GM19035 (cell line): ENCODE results near the gene ITGB3BP.
"Not testable (repeated sequence)": the region's sequence is repeated elsewhere in the genome, so short reads cannot be mapped to it uniquely, and the experiment has no call there.

ENCODE experiments used
- ATAC-seq: cut with Tn5 transposase; IDR thresholded peaks from one replicate; pipeline ENCODE4 v1.9.1; 2021; ENCODE audit not compliant: unreplicated experiment

Gene ITGB3BP

DNA sequence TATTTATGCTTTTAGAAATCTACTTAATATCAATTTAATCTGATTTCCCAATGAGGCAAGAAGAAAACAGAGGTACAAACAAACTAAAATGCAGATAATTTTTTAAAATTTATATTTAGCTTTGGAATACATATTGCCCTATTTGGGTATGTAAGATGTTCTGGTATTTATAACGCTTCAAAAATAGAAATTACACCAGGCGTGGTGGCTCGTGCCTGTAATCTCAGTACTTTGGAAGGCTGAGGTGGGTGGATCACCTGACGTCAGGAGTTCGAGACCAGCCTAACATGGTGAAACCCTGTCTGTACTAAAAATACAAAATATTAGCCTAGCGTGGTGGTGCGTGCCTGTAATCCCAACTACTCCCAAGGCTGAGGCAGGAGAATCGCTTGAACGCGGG is 13.3 kb downstream of the ITGB3BP start:
- no peak for ATAC-seq

DNA sequence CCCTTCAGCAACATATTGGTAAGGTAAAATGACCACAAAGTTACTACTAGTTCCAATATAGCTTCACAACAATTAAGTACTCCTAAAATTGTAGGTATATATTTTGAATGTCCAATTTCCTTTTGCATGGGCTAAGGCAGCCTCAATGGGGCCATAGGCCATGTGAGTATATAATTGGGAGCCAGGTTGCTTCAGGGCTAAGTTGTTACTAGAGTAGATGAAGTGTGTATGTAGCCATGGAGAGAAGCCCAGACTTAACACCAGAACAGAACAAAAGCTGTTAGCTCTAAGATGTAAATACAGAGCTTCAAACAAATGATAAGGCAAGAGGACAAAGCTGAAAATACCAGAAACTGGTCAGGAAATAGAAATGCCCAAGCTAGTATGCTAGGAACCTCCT is 16.2 kb downstream of the ITGB3BP start:
- no peak for ATAC-seq

DNA sequence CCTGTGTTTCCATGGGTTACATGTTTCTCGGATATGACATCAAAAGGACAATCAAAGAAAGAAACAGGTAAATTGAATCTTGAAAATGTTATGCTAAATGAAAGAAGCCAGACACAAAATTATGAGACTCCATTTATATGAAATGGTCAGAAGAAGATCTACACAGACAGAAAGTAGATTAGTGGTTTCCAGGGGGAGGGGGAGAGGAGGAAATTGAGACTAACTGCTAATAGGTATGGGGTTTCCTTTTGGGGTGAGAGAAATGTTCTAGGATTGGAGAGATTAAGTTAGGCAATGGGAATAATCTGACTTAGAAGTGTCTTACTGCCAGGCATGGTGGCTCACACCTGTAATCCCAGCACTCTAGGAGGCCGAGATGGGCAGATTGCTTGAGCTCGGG is 21.8 kb downstream of the ITGB3BP start:
- ATAC-seq = no peak

DNA sequence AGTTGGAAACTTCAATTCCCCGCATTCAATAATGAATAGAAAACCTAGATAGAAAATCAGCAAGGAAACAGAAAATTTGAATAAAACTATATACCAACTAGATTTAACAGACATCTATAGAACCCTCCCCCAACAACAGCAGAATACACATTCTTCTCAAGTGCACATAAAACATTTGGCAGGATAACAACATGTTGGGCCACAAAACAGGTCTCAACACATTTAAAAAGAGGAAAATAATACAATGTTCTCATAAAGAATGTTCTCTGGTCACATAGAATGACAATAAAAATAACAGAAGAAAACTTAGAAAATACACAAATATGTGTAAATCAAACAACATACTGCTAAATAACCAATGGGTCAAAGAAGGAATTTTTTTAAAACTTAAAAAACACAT is 24.9 kb downstream of the ITGB3BP start:
- ATAC-seq = no peak

DNA sequence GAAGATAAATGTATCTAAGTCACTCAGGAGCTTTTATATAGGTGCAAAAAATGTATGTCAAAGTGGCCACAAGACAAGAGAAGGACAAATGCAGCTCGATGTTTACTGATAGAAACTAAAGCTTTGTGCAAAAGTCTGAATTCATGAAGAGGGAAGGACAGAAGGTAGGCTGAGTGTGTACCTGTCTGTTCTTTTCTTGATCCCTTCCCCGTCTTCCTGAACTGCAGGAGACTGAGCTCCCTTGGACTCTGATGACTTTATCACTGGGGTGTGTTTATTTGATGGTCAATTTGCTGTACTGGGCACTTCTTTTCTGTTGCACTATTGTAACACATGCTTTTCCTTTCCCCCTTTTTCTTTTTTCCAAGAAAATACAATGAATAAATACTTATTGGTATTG is 25.4 kb downstream of the ITGB3BP start:
- no peak for ATAC-seq

DNA sequence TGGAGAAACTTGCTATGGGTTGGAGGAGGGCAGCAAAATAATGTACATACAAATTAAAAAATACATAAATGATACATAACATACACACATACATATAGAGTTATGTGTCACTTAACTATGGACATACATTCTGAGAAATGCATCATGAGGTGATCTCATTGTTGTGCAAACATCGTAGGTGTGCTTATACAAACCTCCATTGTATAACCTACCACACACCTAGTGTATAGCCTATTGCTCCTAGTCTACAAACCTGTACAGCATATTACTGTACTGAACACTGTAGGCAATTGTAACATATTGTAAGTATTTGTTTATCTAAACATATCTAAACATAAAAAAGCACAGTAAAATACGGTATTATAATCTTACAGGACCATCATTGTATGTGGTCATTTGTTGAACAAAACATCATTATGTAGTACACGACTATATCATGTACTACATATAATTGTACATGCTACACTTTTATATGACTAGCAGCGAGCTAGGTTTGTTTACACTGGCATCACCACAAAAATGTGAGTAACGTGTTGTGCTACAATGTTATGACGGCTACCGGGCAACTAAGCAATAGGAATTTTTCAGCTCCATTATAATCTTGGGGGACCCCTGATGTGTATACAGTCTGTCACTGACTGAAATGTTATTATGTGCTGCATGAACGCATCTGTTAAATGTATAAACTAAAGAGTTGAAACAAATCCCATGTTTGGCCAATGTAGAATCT is 35.5 kb downstream of the ITGB3BP start:
- ATAC-seq = no peak

DNA sequence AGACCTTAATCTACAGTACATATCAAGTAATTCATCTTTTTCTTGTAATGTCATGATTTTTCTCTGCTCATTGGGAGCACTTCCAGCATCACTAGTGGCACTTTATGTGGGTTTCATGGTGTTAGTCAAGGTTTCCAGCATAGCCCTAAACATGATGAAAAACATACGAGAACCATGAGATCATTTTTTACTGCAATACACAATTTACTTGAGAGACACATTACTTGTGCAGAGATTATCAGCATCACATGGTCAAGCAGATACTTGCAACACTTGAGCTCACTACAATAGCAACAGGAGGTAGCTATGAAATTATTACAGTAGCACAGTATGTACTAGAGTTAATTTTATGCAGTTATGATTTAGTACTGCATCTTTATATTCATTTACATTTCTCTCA is 36.4 kb downstream of the ITGB3BP start:
- ATAC-seq = no peak

DNA sequence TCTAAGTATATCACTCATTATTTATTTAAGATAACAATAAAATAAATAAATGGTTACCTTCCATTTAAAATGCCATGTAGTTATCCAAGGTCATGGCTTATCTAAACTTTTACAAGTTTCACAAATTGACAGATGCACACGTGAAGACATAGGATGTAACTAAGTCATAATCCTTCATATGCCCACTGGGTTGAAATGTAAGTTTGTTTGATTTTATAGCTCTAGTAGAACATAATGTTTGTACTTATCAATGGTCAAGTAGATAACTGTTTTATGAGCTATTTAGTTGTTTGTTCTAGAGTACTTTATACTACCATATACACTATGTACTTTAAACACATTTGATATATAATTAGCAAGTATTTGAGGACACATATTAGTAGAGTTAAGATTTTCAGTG is 43.0 kb downstream of the ITGB3BP start:
- no peak for ATAC-seq

DNA sequence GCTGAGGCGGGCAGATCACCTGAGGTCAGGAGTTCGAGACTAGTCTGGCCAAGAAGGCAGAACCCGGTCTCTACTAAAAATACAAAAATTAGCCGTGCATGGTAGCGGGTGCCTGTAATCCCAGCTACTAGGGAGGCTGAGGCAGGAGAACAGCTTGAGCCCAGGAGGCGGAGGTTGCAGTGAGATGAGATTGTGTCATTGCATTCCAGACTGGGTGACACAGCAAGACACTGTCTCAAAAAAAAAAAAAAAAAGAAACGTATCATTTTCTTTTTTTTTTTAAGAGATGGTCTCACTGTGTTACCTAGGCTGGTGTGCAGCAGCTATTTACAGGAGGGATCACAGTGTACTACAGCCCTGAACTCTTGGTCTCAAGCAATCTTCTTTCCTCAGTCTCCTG is 47.3 kb downstream of the ITGB3BP start:
- no peak for ATAC-seq

DNA sequence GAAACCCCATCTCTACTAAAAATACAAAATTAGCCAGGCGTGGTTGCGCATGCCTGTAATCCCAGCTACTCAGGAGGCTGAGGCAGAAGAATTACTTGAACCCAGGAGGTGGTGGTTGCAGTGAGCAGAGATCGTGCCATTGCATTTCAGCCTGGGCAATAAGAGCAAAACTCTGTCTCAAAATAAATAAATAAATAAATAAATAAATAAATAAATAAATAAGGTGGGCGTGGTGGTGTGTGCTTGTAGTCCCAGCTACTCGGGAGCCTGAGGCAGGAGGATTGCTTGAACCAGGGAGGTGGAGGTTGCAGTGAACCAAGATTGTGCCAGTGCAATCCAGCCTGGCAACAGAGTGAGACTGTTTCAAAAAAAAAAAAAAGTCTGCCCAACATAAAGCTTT is 54.3 kb downstream of the ITGB3BP start:
- ATAC-seq = not testable (repeated sequence)

DNA sequence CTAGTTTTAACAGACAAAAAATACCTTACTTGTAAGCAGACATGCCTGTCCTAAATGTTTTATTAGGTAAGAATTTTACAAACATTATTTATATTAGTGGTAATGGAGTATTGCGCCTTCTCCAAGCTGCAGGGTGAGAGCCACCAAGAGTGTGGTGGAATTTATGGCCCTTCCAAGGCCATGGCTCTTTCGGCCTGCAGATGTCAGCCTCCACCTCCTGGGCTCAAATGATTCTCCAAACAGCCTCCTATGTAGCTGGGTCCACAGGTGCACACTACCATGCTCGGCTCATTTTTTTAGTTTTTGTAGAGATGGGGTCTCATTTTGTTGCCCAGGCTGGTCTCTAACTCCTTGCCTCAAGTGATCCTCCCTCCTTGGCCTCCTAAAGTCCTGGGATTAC is 56.3 kb downstream of the ITGB3BP start:
- no peak for ATAC-seq

DNA sequence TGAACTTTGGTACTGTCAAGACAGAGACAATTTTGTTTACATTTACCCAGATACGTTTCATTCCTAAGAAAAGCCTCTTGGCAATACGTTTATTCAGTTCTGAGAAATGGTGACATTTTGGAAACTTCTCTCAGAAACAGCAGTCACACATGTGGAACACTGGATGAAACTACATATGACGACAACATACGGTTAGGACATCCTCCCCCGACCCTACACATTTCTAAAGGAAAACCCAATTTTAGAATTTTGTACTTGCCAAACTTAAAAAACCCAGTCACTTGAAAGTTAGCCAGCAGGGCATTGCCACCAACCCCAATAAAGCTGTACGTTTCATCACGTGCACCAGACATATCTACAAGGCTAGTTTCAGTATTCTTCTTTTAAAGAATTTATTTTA is 56.8 kb downstream of the ITGB3BP start:
- no peak for ATAC-seq

DNA sequence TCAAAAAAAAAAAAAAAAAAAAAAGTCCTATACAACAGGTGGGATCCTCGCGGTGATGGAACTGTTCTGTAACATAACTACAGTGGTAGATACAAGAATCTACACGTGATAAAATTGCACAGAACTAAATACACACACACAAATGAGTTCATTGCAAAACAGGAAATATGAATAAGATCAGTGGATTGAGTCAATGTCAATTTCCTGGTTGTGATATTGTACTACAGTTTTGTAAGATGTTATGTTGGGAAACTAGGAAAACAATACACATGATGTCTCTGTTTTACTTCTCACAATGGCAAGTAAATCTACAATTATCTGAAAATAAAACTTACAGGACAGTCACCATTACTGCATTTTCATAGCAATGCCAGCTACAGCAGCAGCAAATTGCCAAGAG is 59.8 kb downstream of the ITGB3BP start:
- ATAC-seq = no peak

DNA sequence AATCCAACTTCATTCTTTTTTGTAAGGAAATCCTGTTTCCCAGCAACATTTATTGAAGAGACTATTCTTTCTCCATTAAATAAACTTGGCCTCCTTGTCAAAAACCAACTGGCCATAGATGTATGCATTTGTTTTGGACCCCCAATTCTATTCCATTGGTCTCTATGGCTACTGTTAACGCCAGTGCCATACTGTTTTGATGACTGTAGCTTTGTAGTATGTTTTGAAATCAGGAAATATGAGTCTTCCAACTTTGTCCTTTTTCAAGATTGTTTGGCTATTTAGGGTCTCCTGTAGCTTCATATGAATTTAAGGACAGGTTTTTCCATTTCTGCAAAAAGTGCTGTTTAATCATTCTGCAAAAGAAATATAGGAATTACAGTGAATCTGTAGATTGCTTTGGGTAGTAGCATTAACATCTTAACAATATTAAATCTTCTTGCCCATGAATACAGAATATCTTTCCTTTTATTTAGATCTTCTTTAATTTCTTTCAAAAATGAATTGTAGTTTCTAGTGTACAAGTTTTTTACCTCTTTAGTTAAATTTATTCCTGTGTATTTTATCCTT is 61.3 kb downstream of the ITGB3BP start:
- no peak for ATAC-seq

DNA sequence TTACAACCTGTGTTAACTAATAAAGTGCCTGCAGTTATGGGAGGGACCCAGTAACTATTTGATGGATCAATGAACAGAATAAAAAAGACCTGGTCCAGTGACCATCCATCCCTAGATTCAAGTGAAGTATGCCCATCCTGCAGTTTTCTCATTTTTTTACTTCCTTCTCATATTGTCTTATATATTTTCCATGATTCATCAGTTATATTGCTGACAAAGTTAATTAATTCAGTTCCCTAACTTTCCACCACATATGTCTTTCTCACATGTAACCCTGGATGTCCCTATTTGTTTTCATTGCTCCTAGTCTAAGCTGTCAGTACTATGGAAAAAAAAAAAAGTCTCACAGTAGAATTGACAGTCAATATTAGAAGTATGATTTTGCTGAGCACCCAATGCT is 64.3 kb downstream of the ITGB3BP start:
- ATAC-seq = no peak

DNA sequence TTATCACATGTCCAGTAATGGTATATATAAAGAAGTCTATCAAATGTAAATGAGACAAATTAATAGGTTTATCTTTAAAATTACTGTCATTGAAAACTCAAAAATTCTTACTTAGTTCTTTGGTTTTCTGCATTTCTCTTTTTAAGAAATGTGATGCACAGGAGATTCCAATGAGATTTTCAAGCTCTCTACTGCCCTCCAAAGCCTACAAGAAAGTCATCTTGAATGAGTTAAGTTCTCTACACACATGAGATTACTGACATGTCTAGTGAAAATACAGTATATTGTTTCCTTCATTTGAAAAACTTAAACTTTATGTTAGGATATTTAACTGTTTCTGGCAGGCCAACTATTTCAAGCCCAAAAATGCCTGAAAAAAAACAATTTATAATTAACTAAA is 68.8 kb downstream of the ITGB3BP start:
- ATAC-seq = no peak

DNA sequence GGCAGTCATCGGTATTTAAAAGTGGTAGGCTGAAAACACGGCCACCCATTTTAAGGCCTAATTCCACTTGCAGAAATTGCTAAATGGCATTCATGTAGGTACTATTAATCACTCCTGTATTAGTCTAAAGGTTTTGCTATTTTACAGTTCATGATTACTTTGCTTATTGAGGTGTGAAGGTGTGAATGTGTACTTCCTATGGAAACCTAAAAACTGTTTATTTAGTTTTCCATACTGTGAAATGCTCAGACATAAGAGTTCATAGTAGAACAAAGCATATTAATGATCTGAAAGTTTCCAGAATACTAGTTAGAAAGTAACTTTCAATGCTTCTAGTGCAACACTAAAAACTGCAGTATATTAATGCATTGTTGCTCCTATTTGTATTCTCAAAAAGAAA is 69.8 kb downstream of the ITGB3BP start:
- no peak for ATAC-seq

DNA sequence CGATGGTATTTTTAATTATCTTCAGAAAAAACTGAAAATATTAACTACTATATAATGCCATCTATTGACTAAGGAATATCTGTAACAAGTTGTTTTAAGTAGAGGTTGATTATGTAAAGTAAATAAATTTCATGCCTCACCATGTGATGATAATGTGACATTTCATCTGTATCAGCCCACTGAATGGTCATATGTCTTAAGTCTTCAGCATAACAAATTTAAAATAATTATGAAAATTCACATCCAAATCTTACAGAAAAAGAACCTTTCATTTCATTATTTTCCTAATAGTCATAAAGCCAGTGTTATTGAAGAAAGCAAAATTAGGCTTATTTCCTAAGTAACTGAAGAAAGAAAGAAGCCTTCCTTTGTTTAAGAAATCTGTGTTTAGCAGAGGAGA is 72.6 kb downstream of the ITGB3BP start:
- no peak for ATAC-seq

DNA sequence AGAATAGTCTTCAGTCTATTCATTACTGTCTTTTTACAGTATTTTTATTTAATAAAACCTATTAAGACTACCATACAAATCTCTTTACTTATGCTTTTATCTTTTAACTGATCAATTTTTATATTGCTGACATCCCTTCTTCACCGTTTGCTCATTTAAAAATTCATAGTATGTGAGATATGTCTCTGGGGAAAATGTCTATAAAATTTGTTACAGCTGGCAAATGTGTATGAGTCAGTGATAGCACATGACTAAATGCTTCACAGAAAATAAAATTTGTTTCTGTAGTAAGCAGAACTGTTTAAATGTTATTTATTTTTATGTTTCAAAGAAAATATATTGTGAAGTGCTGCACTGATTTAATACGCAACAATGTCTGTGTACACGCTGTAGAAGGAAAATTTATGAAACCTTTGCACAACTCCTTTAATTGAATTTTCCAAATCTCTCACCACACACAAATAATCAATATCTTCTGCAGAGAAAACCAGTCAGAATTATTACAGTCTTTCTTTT is 74.2 kb downstream of the ITGB3BP start:
- no peak for ATAC-seq

DNA sequence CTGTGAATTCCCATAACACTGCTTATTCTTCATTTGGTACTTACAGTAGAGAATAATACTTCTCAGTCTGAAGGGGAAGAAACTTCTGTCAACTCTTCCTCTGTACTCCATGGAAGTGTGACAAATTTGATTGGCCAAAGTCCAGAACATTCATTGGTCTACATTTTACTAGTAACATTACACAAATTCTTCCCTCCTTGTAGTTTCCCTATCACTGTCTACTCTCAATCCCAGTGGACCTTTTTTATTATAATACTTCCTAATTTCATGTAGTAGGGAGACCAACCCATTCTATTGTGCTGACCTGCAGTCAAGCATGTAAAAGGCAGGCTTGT is 80.9 kb downstream of the ITGB3BP start:
- no peak for ATAC-seq

DNA sequence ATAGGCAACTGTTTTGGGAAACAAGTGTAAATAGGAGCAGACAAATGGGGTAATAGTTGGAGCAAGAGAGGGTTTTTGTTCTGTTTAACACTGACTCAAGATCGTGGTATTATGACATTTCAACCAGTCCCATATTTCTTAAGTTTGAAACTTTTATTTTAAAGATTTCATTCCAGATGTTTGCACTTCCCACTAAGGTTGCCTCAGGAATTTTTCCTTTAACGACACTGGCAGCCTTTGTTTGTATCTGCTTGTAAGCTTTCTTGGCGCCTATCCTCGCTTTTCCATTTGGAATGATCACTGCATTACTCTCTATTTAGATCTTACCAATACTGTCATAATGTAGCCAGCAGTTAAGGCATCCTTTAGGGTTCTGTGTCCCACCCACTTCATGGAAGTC is 87.9 kb downstream of the ITGB3BP start:
- no peak for ATAC-seq

DNA sequence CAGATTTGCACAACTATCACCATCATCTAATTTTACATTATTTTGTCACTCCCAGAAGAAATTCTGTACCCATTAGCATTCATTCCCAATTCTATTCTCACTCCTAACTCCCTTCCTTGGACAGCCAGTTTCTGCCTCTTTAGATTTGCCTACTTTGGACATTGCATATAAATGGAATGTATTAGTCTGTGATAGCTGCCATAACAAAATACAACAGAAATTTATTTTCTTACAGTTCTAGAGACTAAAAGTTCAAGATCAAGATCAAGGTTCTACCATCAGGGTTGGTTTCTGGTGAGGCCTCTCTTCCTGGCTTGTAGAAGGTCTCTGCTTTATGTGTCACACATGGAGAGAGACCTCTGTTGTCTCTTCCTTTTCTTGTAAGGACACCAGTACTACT is 93.7 kb downstream of the ITGB3BP start:
- no peak for ATAC-seq

DNA sequence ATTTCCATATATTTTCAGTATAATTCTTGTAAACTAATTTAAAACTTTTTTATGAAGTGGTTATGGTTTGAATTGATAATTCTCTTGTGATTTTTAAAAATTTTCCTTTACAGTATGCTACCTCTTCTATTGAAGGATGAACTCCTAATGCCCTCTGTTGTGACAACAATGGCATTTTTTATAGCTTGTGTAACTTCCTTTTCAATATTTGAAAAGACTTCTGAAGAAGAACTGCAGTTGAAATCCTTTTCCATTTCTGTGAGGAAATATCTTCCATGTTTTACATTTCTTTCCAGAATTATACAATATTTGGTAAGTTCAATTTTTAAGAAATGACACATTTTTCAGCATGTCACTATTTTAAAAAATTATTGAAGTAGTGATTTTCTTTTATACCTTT is 94.2 kb downstream of the ITGB3BP start:
- no peak for ATAC-seq
